ENCODE data around the gene TMEM174.

The TMEM174 gene

DNA sequence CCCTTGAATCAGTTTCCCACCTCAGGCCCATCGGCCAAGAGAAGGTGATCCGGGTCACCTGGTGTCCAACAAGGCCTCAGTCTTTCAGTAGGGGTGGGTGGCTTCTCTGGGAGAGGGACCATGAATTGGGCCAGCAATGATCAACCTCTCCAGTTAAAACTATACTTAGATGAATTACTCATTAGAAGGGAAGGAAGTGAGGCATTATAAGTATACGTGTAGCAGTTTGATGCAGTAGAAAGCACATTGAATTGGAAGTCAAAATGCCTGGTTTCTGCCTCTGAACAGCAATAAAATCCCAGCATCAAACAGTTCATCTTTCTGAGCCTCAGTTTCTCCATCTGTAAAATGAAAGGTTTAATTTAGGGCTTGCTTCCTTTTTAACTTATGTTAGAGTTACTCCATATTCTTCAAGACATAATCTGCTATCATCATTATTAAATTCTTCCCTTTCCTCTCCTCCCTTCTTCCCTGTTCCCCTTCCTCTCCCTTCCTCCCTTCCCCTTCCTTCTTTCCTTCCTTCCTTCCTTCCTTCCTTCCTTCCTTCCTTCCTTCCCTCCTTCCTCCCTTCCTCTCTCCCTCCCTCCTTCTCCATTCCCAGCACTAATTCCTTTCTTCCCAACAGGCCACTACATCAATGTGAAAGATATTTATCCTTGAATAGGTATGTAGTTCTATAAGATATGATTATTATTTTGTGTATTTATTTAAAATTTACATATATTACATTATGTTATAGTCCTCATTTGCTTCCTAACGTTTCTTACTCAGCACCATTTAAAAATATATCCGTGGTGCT, 18.6 kb upstream of the TMEM174 start:
- Histone ChIP-seq H3K4me2 (ENCODE audit: low read depth, low read length, poor library complexity, severe bottlenecking) (no peak overlapping the region), H3K9me2 (replicated peaks; ENCODE audit: low read depth, low read length) (no peaks in the 10 kb centered on the region), H4K20me1 (ENCODE audit: insufficient read depth, low read length, poor library complexity, severe bottlenecking) (no peaks in the 10 kb centered on the region), H3K4me1 (ENCODE audit: insufficient read depth, low read length, poor library complexity, severe bottlenecking) (no peaks in the 10 kb centered on the region), H3F3A (ENCODE audit: low read depth) (no peaks in the 10 kb centered on the region), H3K79me2 (ENCODE audit: insufficient read depth, low read length) (no peaks in the 10 kb centered on the region), H3K9ac (ENCODE audit: low read depth, low read length, poor library complexity, severe bottlenecking) (no peak overlapping the region), H3K27me3 (ENCODE audit: insufficient read depth, low read length, poor library complexity, severe bottlenecking) (peaks cover 97% of the 10 kb centered on the region), H3K36me3 (ENCODE audit: insufficient read depth, low read length) (no peaks in the 10 kb centered on the region), H2AFZ (ENCODE audit: low read length) (no peak overlapping the region), H3K9me3 (ENCODE audit: insufficient read depth, low read depth, low read length) (no peaks in the 10 kb centered on the region), H3K4me3 (ENCODE audit: low read length, poor library complexity, severe bottlenecking) (no peak overlapping the region)
- no peak for TF ChIP-seq EZH2phosphoT487 (IDR thresholded peaks at IDR 0.05; ENCODE audit: borderline replicate concordance)
- TF ChIP-seq, protein P1, sequence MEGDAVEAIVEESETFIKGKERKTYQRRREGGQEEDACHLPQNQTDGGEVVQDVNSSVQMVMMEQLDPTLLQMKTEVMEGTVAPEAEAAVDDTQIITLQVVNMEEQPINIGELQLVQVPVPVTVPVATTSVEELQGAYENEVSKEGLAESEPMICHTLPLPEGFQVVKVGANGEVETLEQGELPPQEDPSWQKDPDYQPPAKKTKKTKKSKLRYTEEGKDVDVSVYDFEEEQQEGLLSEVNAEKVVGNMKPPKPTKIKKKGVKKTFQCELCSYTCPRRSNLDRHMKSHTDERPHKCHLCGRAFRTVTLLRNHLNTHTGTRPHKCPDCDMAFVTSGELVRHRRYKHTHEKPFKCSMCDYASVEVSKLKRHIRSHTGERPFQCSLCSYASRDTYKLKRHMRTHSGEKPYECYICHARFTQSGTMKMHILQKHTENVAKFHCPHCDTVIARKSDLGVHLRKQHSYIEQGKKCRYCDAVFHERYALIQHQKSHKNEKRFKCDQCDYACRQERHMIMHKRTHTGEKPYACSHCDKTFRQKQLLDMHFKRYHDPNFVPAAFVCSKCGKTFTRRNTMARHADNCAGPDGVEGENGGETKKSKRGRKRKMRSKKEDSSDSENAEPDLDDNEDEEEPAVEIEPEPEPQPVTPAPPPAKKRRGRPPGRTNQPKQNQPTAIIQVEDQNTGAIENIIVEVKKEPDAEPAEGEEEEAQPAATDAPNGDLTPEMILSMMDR (conservative IDR thresholded peaks at IDR 0.05; ENCODE audit: low read length): no peak

DNA sequence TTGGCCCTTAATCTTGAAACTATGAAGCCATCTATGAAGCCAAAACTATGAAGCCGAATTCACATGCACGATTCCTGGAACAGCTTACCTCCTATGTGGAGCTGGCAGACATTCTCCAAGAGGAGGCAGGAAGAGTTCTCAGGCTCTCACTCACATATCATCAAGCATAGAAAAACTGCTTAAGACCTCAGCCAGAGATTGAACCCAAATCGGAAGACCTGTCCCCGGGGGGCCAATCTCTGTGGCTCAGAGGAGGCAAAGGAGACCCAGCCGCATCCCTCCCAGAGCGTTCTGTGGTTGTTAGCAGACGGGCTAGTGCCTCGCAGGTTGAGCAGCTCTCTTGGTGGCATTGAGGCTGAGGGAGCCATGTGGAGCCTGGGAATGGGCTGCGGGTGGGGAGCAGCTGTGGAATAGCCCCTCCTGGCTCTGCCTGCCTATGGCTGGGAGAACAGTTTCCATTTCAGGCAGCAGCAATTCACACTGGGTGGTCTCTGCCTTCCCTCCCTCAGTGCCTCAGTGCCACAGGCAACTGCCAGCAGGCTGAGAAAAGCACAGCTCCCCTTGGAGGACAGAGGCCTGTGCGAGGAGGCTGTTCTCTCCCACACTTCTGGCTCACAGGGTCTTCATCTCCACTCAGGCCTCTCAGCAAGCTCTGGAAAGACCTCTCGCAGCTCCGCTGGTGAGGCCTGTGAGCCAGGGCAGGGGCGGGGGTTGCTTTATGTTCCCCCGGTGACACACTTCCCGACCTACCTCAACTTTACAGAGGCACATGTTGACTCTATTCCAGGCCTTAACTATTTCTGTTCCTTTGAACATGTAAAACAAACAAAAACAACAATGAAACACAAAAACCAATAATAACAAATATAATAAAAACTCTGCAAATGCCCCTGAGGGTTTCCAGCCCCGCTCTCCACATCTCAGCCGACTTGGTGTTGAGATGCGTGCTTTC, 17.4 kb upstream of the TMEM174 start:
- Histone ChIP-seq H3K4me1 (ENCODE audit: insufficient read depth, low read length, poor library complexity, severe bottlenecking) (peaks cover 9% of the 10 kb centered on the region), H2AFZ (ENCODE audit: low read length) (no peak overlapping the region), H3K4me3 (ENCODE audit: low read length, poor library complexity, severe bottlenecking) (no peak overlapping the region), H3F3A (ENCODE audit: low read depth) (no peaks in the 10 kb centered on the region), H3K4me2 (ENCODE audit: low read depth, low read length, poor library complexity, severe bottlenecking) (no peak overlapping the region), H3K27me3 (ENCODE audit: insufficient read depth, low read length, poor library complexity, severe bottlenecking) (peaks cover 90% of the 10 kb centered on the region), H4K20me1 (ENCODE audit: insufficient read depth, low read length, poor library complexity, severe bottlenecking) (no peaks in the 10 kb centered on the region), H3K9me3 (ENCODE audit: insufficient read depth, low read depth, low read length) (no peaks in the 10 kb centered on the region), H3K9me2 (replicated peaks; ENCODE audit: low read depth, low read length) (no peaks in the 10 kb centered on the region), H3K36me3 (ENCODE audit: insufficient read depth, low read length) (no peaks in the 10 kb centered on the region), H3K79me2 (ENCODE audit: insufficient read depth, low read length) (no peaks in the 10 kb centered on the region), H3K9ac (ENCODE audit: low read depth, low read length, poor library complexity, severe bottlenecking) (no peak overlapping the region)
- TF ChIP-seq EZH2phosphoT487 (IDR thresholded peaks at IDR 0.05; ENCODE audit: borderline replicate concordance): no peak
- TF ChIP-seq, protein P1 (conservative IDR thresholded peaks at IDR 0.05; ENCODE audit: low read length): no peak

DNA sequence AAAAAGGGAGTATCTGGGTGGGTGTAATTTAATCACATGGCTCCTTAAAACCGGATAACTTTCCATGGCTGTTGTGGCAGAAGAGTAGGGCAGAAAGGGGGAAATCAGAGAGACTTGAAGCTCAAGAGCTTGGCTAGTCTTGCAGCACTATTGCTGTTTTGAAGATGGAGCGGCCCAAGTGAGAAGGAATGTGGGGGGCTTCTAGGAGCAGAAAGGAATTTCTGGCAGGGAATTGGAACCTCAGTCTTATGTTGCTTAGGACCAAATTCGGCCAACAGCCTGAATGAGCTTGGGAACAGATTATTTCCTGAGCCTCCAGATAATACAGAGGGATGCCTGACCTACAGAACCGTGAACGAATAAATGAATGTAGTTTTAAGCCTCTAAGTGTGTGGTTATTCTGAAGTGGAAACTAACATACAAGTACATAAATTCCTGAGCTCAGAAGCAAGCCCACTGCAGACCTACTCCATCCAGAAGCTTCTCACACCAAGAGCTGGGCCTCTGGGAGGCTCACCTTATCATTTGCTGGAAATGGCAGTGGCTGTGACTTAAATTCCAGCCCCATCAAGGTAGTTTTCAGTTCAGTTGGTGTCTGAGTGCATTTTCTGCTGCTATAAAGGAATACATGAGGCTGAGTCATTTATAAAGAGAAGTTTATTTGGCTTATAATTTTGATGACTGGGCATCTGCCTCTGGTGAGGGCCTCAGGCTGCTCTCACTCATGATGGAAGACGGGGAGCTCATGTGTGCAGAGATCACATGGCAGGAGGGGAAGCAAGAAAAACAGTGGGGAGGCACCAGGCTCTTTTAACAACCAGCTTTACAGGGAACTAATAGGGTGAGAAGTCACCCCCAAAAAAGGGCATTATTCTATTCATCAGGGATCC, 15.3 kb upstream of the TMEM174 start:
- Histone ChIP-seq H3K79me2 (ENCODE audit: insufficient read depth, low read length) (no peaks in the 10 kb centered on the region), H2AFZ (ENCODE audit: low read length) (no peak overlapping the region), H3K9ac (ENCODE audit: low read depth, low read length, poor library complexity, severe bottlenecking) (no peak overlapping the region), H3F3A (ENCODE audit: low read depth) (no peaks in the 10 kb centered on the region), H3K9me2 (replicated peaks; ENCODE audit: low read depth, low read length) (no peaks in the 10 kb centered on the region), H4K20me1 (ENCODE audit: insufficient read depth, low read length, poor library complexity, severe bottlenecking) (no peaks in the 10 kb centered on the region), H3K4me2 (ENCODE audit: low read depth, low read length, poor library complexity, severe bottlenecking) (no peak overlapping the region), H3K4me1 (ENCODE audit: insufficient read depth, low read length, poor library complexity, severe bottlenecking) (peaks cover 10% of the 10 kb centered on the region), H3K27me3 (ENCODE audit: insufficient read depth, low read length, poor library complexity, severe bottlenecking) (peaks cover 90% of the 10 kb centered on the region), H3K9me3 (ENCODE audit: insufficient read depth, low read depth, low read length) (no peaks in the 10 kb centered on the region), H3K4me3 (ENCODE audit: low read length, poor library complexity, severe bottlenecking) (no peak overlapping the region), H3K36me3 (ENCODE audit: insufficient read depth, low read length) (no peaks in the 10 kb centered on the region)
- TF ChIP-seq EZH2phosphoT487 (IDR thresholded peaks at IDR 0.05; ENCODE audit: borderline replicate concordance): no peak
